Bronchial epithelial cell (primary cell): ENCODE data around the gene C1QB. TPM values are rescaled to one million over a fixed set of nuclear protein-coding genes. Genes with fewer than 3 reads are reported as not detected.
A peak's percentile ranks its signal among the peaks of the same experiment; 100 is the strongest.
"Not testable (repeated sequence)": the region's sequence is repeated elsewhere in the genome, so short reads cannot be mapped to it uniquely, and the experiment has no call there.

Experiments
- DNase-seq: peaks from one replicate; pipeline ENCODE4 v3.0.0-alpha.2; 2010; ENCODE audit warnings: low read depth
- FAIRE-seq: peaks from 2 replicates; lab custom pipeline; 2011; peaks lifted over from hg19 to GRCh38; lab: Jason Lieb, UNC
- H3K27me3 ChIP-seq: 2 replicates; pipeline ENCODE4 v1.5.1; 2011; ENCODE audit warnings: low read length; ENCODE audit not compliant: control insufficient read depth, insufficient read depth
- H3K36me3 ChIP-seq: 2 replicates; pipeline ENCODE4 v1.5.1; 2011; ENCODE audit warnings: low read length; ENCODE audit not compliant: control insufficient read depth, insufficient read depth
- H3K4me3 ChIP-seq: 2 replicates; pipeline ENCODE4 v1.5.1; 2011; ENCODE audit warnings: mild to moderate bottlenecking, low read depth, low read length, control low read depth
- total RNA-seq: library from RNA; depleted of rRNA; stranded (reverse); fragments of >200 nt; gene quantifications from 2 replicates; pipeline ENCODE4 v1.2.1, GENCODE V29; 2014
- TF ChIP-seq, protein P1 (sequence below): IDR thresholded peaks from 2 replicates; pipeline ENCODE4 v1.5.1; 2011; ENCODE audit warnings: mild to moderate bottlenecking, moderate library complexity, low read length, control low read depth, inconsistent platforms; ENCODE audit not compliant: insufficient read depth, severe bottlenecking

Gene C1QB
- total RNA-seq, 1 donor from 2014 or later, result not detected

DNA sequence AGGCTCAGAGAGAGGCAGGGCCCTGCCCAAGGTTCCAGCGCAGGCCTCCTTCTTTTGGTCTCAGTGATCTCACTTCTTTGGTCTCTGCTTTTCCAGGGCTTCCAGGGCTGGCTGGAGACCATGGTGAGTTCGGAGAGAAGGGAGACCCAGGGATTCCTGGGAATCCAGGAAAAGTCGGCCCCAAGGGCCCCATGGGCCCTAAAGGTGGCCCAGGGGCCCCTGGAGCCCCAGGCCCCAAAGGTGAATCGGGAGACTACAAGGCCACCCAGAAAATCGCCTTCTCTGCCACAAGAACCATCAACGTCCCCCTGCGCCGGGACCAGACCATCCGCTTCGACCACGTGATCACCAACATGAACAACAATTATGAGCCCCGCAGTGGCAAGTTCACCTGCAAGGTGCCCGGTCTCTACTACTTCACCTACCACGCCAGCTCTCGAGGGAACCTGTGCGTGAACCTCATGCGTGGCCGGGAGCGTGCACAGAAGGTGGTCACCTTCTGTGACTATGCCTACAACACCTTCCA lies 7.7 kb downstream of the C1QB start:
- DNase-seq, result no peak

DNA sequence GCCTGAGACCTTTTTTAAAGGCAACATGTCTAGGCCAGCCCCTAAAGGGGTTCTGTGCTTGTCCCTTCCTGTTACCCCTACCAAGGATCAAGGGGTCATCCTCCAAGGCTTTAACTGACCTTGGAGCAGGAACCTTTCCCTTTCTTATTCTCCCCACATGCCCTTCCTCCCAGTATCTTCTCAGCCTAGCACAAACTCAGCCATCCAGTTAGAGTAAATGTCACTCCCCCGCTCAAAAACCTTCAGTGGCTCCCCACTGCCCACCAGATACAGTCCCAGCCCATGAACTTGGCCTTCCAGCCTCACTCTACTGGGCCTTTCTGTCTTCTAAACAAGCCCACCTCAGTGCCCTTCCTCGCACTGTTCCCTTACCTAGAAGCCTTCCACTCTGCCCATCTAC lies 8.8 kb downstream of the C1QB start:
- Histone ChIP-seq H3K4me3 (no peak overlapping the region), H3K36me3 (no peaks in the 10 kb centered on the region), H3K27me3 (no peaks in the 10 kb centered on the region)
- FAIRE-seq (peak; percentile 7), DNase-seq (no peak)
- TF ChIP-seq, protein P1, sequence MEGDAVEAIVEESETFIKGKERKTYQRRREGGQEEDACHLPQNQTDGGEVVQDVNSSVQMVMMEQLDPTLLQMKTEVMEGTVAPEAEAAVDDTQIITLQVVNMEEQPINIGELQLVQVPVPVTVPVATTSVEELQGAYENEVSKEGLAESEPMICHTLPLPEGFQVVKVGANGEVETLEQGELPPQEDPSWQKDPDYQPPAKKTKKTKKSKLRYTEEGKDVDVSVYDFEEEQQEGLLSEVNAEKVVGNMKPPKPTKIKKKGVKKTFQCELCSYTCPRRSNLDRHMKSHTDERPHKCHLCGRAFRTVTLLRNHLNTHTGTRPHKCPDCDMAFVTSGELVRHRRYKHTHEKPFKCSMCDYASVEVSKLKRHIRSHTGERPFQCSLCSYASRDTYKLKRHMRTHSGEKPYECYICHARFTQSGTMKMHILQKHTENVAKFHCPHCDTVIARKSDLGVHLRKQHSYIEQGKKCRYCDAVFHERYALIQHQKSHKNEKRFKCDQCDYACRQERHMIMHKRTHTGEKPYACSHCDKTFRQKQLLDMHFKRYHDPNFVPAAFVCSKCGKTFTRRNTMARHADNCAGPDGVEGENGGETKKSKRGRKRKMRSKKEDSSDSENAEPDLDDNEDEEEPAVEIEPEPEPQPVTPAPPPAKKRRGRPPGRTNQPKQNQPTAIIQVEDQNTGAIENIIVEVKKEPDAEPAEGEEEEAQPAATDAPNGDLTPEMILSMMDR, result no peak

More for the DNA sequence above, 7.7 kb downstream of the C1QB start:
- H3K27me3 ChIP-seq, result peaks cover 2% of the 10 kb centered on the region
- H3K36me3 ChIP-seq, result no peaks in the 10 kb centered on the region
- no peak for FAIRE-seq
- TF ChIP-seq, protein P1, result no peak
- H3K4me3 ChIP-seq, result no peak overlapping the region

DNA sequence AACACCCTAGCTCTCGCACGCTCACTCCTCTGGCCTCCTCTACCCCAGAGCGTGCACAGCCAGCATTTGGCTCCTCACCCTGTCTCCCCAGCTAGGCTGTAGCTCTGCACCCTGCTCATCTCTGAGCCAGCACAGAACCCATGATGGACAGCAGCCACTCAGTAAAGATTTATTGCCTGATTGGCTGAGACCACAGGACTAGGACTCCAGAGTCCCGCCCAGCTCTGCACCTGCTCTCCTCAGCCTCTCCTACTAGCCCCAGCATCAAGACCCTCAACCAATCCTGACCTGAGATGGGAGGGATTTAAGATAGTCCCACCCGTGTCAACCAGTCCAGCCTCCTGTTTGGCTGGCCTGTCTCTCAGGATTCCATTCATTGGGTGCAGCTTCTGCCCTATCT lies 9.3 kb downstream of the C1QB start:
- FAIRE-seq, result no peak
- peak; percentile 10 for DNase-seq
- TF ChIP-seq, protein P1, result no peak
- no peaks in the 10 kb centered on the region for H3K27me3 ChIP-seq
- no peaks in the 10 kb centered on the region for H3K36me3 ChIP-seq
- no peak overlapping the region for H3K4me3 ChIP-seq

DNA sequence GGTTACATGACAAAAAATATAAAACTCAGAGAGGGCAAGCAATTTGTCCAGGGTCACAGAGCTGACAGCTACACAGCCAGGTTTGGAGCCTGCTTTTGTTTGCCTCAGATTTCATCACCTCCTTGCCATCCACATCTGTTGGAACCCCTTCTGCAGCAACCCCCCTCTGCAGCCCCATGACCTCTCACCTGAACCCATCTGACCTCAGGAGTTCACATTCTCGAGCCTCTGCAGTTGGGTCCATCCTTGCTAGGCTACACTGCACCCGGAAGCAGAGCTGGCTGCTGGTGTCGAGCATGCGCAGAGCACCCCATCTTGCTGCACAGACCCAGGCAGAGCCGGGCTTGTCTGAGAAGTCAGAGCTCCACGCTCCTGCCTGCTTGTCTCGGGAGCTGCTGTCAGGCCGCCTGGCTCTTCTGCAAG lies 10.0 kb downstream of the C1QB start:
- TF ChIP-seq, protein P1, result no peak
- Histone ChIP-seq H3K27me3 (no peaks in the 10 kb centered on the region), H3K4me3 (no peak overlapping the region), H3K36me3 (no peaks in the 10 kb centered on the region)
- FAIRE-seq (no peak), DNase-seq (no peak)

DNA sequence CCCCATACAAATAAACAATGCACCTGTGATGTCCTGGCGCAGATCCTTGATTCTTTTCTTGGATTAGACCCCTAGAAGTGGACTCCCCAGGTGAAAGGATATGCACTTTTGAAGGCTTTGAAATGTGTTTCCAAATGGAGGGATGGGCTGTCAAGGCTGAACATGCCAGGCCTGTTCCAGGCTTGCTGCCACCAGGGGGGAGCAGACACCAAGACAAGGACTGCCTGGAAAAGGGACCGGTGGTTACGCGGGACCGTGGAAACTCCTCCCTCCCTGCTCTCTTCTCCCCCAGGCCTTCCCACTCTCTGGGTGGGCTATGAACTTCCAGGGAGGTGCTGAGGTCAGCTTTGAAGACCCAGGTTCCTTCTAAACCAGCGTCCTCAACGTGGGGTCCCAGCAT lies 12.7 kb downstream of the C1QB start:
- peak; percentile 11 for DNase-seq
- Histone ChIP-seq H3K27me3 (no peaks in the 10 kb centered on the region), H3K4me3 (no peak overlapping the region), H3K36me3 (no peaks in the 10 kb centered on the region)
- FAIRE-seq, result no peak
- TF ChIP-seq, protein P1, result peak; percentile 62

DNA sequence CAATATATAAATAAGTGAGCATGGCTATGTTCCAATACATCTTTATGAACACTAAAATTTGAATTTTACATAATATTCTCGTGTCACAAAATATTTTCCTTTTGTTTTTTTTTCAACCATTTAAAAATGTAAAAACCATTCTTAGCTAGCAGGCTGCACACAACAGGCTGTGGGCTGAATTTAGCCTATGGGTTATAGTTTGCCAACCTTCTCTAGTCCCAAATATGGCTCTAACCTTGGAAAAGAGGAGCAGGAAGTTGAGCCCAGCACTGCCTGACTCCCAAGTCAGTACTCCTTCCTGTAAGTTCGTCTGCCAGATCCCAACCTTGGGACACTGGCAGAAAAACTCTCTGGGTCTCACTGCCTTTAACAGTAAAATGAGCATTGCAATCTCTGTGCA lies 13.4 kb downstream of the C1QB start:
- Histone ChIP-seq H3K36me3 (no peaks in the 10 kb centered on the region), H3K4me3 (no peak overlapping the region), H3K27me3 (peaks cover 2% of the 10 kb centered on the region)
- TF ChIP-seq, protein P1, result no peak
- FAIRE-seq (no peak), DNase-seq (no peak)

DNA sequence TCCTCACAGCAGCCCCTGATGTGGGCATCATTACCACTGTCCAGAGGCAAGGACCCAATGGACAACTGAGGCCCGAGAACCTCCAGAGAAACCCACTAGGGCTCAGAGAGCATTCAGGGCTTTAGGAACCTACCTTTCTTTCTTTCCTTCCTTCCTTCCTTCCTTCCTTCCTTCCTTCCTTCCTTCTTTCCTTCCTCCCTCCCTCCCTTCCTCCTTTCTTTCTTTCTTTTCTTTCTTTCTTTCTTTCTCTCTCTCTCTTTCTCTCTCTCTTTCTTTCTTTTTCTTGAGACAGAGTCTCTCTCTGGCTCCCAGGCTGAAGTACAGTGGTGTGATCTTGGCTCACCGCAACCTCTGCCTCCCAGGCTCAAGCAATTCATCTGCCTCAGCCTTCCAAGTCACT lies 15.8 kb downstream of the C1QB start:
- peaks cover 11% of the 10 kb centered on the region for H3K27me3 ChIP-seq
- not testable (repeated sequence) for H3K4me3 ChIP-seq, H3K36me3 ChIP-seq, DNase-seq, FAIRE-seq
